NCI-H2227 treated with DMSO at 0.1 percent for 48 hours (cell line): ENCODE results near the gene CLCNKA.

Experiments used
- DNase-seq: peaks from one replicate; lab custom pipeline; 2025; lab: John Stamatoyannopoulos, UW

Gene CLCNKA

GRCh38 chr1:16078925-16079656 is 57.3 kb downstream of the CLCNKA start:
- peak; percentile 73 for DNase-seq

- DNase-seq, result no peak
Measured at GRCh38 chr1:16080422-16081150, 58.8 kb downstream of the CLCNKA start.

GRCh38 chr1:16081636-16082035 is 59.8 kb downstream of the CLCNKA start:
- DNase-seq, result no peak

- no peak for DNase-seq
Measured at GRCh38 chr1:16082283-16083038, 60.6 kb downstream of the CLCNKA start.

- DNase-seq, result no peak
Measured at GRCh38 chr1:16083486-16083885, 61.6 kb downstream of the CLCNKA start.
